ENCODE data around the gene HTRA3.

The HTRA3 gene

DNA sequence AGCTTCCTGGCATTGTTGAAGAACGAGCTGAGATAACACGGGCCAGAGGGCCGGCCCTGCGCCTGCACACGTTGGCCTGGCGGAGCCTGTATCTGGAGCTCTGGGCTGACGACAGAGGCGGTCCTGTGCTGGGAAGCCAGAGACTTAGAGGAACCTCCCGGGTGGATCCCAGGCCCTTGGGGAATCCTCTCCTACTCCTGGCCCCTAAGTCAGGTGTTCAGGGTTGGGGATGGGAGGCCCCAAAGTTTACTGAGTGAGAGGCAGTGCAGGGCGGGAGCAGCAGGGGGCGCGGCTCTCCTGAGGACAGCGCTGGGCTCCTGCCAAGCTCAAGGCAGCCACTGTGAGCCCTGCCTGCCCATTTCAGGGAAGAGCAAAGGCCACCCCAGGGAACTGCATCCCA lies 2.5 kb upstream of the HTRA3 start:
- DNase-seq (ENCODE audit: low read depth), result peak; percentile 91

- DNase-seq (ENCODE audit: low read depth), result no peak
These were observed 1.3 kb upstream of the HTRA3 start for GRCh38 chr4:8268211-8268610.

GRCh38 chr4:8268901-8269534 lies 536 bp upstream of the HTRA3 start:
- DNase-seq (ENCODE audit: low read depth), result no peak

GRCh38 chr4:8270418-8270771 lies 841 bp downstream of the HTRA3 start:
- DNase-seq (ENCODE audit: low read depth), result no peak

GRCh38 chr4:8270912-8271815 lies 1.6 kb downstream of the HTRA3 start:
- peak; percentile 81 for DNase-seq (ENCODE audit: low read depth)

GRCh38 chr4:8271821-8272220 lies 2.3 kb downstream of the HTRA3 start:
- no peak for DNase-seq (ENCODE audit: low read depth)

- DNase-seq (ENCODE audit: low read depth), result peak; percentile 54
These were observed 3.2 kb downstream of the HTRA3 start for GRCh38 chr4:8272472-8273428.

DNA sequence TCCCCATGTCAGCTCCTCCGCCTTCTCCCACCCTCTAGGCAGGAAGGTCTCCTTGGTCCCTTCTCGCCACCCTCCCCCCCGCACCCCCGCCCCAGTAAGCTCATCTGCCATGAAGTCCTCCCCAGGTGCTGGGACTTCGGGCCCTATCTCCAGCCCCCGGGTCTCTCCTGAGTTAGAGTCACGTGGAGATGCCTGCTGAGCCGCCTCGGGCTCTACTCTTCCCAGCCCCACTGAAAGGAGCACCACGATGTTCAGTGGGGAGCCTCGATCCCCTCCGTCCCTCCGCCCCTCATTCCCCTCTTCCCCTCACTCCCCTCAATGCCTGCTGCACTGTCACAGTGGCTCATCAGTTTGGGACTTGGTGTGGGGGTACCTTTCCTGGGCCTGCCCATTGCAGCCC lies 3.9 kb downstream of the HTRA3 start:
- no peak for DNase-seq (ENCODE audit: low read depth)

GRCh38 chr4:8274066-8274652 lies 4.6 kb downstream of the HTRA3 start:
- DNase-seq (ENCODE audit: low read depth), result no peak

- DNase-seq (ENCODE audit: low read depth), result peak; percentile 90
These were observed 5.4 kb downstream of the HTRA3 start for GRCh38 chr4:8274765-8275547.

- DNase-seq (ENCODE audit: low read depth), result no peak
These were observed 6.0 kb downstream of the HTRA3 start for GRCh38 chr4:8275548-8275910.

- peak; percentile 51 for DNase-seq (ENCODE audit: low read depth)
These were observed 7.0 kb downstream of the HTRA3 start for GRCh38 chr4:8276358-8277240.

DNA sequence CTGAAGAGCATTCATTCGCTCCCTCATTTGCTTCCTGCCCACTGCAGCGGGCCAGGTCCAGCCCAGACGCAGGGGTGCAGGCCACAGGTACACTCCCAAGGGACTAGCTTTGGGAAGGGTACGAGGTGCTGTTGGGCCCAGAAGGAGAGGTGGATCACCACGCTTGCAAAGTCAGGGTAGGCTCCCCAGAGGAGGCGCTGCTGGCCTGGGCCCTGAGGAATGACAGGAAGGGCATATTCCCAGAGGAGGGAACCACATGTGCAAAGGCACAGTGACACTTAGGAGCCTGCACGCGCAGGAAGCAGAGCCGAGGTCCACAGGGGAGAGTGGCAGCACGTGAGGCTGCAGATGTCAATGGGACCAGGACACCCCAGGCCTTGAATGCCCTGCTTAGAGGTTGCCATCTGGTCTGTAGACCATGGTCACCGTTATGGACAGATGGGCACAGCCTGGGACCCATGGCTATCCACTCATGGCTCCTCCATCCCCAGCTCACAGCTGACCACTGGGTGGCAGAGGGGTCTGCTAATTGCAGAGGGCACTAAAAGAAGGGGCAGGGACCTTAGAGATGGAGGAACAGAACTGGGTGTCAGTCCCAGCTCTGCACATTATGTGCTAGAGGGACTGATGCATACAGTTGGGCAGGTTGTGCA lies 7.9 kb downstream of the HTRA3 start:
- DNase-seq (ENCODE audit: low read depth), result no peak

GRCh38 chr4:8278009-8278395 lies 8.4 kb downstream of the HTRA3 start:
- DNase-seq (ENCODE audit: low read depth), result peak; percentile 50

DNA sequence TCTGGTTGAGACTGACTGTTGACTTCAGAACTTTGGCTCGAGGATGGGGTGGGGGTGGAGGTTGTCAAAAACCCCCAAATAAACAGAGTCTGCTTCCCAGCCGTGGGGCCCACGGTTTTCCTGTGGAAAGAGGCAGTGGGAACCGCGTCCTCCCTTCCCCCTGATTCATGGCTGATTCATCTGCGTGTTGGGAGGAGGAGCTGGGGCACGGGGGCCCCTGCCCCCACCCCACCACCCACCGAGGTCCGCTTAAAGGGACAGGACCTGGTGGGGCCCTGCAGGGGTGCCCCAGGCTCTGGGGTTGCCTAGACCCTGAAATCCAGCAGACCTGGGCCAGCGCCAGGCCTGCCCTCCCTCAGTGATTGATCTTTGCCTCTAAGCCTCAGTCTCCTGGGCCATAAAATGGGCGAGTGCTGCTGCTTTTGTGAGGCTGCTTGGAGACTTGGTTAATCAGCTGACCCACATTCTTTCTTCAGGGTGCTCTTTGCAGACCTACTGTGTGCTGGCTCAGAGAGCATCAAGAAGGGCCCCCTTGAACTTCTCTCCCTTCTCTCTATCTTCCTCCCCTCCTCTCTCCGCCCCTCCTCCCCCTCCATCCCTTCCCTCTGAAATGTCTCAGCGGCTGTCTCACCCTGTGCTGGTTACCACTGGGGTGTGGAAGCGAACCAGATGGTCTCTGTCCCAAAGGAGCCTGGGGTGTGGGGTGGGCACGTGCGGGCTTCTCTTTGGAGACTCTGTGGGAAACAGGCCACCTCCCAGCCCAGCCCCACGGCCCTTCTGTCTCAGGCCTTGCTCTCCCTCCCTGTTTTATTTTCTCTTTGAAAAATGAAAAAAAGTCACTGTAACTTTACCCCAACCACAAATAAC lies 9.1 kb downstream of the HTRA3 start:
- peak; percentile 96 for DNase-seq (ENCODE audit: low read depth)

DNA sequence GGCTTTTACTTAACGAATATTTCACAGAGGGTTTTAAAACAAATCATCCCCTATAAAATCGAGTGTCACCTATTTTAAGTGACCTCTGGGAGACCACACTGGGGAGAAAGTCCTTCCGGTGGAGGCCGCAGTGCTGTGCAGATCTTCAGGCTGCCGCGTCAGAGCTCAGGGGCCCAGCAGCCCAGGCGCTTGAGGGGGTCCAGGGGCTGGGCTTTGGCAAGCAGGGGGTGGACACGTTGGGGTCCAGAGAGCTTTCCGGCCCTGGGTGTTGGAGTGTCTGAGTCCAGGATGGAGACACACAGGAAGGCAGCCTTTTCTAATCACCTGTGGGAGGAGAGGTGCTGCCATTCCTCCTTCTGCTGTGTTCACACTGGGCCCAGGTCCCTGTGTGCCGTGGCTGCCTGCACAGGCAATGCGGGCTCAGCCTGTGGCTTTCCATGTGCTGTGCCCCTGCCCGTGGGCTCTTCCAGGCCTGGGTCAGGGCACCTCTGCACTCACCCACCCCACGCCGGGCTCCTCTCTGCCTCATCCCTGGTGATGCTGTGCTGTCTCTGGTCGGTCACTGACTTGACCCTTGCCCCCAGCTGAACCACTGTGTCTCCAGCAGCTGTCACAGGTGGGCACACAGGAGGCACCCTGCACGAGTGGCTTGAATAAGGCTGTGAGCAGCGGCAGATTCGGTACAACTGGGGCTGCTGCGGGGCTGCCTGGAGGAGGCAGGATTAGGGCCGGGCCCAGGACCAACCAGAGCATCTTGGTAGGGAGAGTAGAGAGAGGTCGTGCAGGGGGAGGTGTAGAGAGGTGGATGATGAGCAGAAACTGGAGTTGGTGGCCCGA lies 10.0 kb downstream of the HTRA3 start:
- DNase-seq (ENCODE audit: low read depth), result no peak

GRCh38 chr4:8280158-8280875 lies 10.8 kb downstream of the HTRA3 start:
- DNase-seq (ENCODE audit: low read depth), result no peak

Data from amniotic epithelial cell (primary cell).